GM19043 (cell line): ENCODE measurements around the gene TPPP.
A peak's percentile ranks its signal among the peaks of the same experiment; 100 is the strongest.
"Not testable (repeated sequence)": the region's sequence is repeated elsewhere in the genome, so short reads cannot be mapped to it uniquely, and the experiment has no call there.

Experiments
- ATAC-seq: cut with Tn5 transposase; IDR thresholded peaks from one replicate; pipeline ENCODE4 v1.9.1; 2021; ENCODE audit warnings: low read depth; ENCODE audit not compliant: unreplicated experiment

TPPP gene

DNA sequence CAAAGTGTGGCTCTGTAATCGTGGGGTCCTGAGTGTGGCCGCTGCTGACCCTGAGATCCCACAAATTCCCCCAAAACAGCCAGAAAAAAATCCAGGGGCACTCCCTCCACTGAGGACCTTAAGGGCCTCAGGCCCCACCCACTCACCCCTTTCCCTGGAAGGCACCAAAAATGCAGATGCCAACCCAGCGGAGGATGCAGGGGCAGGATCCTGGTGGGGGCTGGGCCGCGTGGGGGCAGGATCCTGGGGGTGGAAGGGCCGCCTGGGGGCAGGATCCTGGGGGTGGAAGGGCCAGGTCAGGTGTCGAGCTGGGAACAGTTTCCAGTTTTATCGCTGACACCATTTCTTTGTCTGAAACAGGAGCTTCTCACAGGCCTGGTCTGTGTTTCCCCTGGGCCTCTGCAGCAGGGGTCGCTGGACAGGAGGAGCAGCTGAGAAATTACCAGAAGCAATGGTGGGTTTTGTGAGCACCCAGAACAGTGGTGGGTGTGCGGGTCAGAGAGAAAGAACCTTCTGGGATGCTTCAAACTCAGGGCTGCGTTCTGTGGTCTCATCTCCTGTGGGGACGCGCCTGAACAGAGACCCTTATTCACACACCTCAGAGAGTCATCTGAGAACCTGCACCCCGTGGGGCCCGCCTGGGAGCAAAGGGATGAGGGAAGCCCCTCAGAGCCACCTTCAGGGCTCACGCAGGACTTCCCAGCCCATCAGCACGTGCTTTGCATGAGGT, 13.8 kb downstream of the TPPP start:
- ATAC-seq: not testable (repeated sequence)

DNA sequence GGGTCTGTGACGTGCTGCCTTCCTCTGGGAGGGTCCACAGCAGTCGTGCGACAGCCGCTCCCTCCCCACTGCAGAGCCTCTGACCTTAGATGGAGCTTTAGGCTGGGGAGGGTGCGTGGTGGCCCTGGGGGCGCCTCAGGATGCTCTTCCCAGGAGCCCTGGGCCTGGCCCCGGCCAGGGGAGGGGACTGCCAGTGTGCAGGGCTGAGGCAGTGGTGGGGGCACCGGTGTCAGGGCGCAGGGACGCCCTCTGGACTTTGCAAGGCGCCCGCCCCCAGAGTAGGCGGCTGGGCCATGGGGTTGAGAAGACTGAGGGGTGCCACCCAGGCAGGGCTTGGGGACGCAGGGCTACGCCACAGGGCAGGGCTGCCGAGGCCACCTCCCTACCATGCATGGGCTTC, 14.6 kb downstream of the TPPP start:
- not testable (repeated sequence) for ATAC-seq

DNA sequence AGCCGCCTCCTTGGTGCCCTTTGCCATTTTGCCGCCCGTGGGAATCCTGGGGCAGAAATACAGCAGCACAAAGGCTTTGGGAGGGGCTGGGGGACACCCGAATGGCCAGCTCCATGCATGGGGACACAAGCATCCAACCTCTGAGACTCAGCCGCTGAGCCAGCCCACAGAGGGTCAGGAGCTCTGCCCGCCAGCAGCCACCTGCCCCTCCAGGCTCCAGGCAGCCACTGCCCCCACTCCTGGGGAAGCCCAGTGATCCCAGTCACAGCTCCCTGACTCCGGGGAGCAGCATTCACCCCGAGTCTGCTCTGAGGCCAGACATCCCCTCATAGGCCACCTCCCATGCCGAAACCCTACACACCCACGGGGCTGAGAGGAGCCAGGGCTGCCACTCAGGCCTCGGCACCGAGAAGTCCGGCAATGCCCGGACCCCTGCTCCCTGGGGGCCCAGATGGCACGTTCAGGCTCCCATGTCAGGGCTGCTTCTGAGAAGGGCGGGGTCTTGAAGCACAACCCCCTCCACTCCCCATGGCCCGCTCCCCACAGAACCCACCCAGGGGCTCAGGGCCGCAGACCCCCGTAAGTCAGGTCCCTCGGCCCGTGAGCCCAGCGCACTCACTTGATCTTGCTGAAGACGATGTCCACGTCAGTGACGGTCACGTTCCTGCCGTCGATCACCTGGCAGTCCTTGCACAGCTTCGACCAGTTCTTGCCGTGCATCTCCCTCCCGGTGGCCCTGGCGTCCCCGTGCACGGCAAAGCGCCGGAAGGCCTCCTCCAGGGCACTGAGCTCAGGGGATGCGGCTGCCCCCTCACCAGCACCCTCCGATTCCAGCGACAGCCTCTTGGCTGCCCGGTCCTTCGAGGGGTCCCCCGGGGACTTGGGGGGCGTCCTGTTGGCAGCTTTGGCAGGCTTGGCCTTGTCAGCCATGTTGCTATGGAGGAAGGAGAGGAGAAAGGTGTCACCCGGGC, 15.7 kb downstream of the TPPP start:
- ATAC-seq: no peak

DNA sequence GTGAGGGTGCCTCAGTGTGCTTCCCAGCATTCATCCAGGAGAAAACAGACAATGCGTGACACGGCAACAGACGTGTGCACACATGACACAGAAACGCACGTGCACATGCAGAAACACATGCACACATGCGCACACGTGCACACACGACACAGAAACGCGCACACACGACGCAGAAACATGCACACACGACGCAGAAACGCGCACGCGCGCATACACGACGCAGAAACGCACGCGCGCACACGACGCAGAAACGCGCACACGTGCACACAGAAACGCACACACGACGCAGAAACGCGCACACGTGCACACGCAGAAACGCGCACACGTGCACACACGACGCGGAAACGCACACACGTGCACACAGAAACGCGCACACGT, 16.5 kb downstream of the TPPP start:
- ATAC-seq: no peak

DNA sequence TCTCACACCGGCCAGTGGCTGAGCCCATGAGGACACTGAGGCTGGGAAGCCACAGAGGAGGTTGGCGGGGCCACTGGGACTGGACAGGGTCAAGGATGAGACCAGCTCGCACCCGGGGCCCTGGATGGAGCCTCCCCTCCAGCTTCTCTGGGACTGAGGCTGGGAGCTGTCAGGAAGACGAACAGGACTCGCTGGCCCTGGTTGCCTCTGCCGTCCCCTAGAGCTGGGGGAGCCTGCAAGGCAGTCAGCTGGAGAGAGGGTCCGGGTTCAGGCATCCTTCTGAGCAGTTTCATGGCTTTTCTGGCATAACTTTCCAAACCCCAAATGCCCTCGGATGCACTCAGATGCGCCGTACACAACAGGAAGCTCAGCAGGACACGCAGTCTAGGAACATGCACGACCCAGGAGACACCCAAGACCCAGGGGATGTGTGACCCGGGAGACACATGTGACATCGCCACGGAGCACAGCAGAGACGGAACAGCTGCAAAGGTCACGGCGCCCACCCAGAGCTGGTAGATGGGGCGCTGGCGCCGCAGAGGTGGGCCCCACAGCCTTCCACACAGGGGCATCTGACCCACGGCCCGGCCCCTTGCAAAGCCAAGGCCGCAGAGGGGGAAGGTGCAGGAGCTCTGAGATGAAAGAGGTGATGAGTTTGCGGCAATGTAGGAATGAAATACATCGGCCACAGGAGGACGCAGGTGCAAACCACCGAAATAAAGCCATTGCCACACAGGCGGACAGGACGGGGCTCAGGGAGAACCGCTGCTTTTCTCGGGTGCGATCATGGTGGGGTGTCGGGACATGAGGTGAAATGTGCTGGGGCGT, 17.1 kb downstream of the TPPP start:
- no peak for ATAC-seq

DNA sequence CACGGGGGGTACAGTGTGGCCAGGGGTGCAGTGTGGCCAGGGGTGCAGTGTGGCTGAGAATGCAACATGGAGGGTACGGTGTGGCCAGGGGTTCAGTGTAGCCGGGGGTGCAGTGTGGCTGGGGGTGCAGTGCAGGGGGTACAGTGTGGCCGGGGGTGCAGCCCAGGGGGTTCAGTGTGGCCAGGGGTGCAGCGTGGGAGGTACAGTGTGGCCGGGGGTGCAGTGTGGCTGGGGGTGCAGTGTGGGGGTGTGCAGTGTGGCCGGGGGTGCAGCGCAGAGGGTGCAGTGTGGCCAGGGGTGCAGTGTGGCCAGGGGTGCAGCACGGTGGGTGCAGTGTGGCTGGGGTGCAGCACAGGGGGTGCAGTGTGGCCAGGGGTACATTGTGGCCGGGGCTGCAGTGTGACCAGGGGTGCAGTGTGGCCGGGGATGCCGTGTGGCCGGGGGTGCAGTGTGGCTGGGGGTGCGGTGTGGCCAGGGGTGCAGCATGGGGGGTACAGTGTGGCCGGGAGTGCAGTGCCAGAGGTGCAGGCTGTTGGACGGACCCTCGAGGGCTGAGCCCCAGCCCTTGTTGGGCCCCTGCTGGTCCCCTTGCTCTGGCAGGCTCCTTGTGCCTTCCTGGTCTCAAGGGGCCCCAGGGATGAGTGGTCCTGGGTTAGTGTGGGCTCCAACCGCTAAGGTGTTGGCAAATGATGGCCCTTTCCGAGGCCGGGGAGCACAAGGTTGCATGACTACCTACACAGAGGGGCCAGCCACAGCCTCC, 17.9 kb downstream of the TPPP start:
- ATAC-seq: no peak

DNA sequence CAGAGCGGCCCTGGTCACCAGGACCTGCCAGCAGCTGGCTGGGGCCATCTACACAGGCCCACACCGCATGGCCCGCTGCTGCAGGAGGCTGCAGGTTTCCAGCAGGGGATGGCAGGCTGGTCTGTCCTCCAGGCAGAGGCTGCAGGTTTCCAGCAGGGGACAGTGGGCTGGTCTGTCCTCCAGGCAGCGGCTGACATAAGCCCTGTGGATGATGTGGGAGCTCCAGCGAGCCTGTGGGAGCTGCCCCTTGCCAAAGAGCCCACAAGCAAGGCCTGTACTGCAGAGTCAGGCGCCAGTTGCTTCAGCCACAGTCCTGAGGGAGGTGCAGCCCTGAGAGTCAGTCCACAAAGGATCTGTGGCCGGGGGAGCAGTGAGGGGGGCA, 18.5 kb downstream of the TPPP start:
- ATAC-seq: no peak

DNA sequence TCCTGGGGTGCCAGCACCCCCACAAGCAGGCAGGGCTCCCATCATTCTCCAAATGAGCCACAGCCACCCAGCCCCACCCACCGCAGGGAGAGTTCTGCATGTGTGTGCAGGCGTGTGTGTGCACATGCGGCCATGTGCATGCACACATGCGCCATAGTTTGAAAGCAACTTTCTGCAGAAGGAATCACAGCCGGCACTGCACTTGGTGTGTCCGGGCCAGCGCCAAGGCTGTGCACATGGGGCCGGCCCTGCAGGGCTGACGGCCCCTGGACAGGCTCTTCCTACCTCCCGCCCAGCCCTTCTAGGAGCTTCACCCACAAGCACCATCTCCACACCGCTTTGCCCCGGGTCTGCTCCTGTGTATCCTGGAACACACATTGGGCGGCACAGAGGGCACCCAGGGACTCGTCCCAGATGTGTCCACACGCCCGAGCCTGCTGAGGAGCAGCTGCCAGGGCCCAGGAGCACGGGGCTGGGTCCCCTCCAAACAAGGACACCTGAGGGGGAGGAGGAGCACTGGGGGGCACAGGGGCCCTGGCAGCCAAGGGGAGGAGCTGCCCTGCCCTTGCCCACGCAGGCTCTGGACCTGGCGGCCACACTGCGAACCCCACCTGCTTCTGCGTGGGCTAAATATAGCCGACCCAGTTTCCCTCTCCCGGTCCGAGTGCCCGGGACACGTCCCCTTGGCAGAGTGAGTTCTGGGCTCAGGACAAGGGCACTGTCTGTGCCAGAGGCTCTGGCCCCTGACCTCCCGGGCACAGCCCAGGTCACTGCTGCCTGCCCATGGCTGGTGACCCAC, 19.1 kb downstream of the TPPP start:
- ATAC-seq: no peak

DNA sequence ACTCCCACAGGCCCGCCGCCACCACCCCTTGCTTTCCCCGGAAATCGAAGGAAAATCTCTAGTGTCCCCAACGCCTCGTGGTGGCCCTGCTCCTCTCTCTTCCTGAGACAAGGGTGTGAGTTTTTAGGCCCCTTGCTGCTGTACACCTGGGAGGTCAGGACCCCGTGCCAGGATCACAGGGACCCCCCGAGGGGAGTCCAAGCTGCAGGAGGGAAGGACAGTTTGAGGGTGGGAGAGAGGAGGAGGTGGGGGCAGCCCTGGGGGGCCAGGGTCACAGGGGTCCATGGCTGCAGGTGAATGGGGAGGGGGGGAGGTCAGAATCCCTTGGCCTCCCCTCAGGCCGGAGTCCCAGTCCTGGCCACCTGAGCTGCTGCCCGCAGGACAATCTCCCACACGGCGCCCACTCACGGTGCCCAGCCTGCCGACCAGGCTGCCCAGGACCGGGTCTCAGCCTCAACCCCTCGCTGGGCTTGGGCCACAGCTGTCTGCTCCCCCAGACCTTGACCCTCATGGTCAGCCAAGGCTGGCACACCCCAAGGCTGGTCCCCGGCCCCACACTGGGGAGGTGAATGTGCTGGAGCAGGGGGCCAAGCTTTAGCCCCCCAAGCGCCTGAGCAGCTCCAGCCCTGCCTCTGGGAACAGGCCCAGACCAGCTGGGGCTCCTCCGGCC, 19.9 kb downstream of the TPPP start:
- ATAC-seq: no peak

DNA sequence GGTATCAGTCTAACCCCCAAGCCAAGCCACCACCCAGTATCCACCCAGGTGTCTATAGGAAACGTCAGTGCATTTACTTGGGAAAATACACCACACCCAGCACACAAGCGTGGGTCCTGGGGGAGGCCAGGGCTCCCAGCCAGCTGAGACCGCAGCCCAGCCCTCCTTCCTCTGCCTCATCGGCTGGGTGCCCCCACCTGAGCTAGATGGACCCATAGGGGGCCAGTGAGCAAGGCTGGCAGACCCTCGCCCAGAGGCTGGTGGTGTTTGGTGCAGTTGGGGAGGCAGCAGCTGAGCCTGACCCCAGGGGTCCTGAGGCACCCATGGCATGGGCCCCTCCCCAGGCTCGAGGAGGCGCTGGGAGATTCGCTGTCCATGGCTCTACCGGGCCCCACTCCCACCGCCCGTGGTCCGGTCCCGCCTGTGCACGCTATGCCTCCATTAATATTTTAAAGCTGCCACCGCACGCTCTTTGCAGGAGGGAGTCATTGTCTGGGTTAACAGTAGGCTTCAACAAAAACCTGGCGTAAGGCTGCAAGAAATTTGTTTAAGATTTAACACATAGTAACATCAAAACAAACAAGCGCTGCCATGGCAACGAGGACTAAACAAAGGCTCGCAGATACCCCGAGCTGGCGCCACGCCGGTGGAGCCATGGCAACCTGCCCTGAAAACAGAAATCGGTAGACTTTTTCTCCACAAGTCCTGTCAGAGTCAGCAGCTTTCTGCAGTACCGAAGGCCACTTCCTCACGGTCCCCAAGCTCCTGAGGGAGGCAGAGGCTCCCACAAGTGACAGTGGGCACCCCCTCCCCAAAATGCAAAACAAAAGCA, 20.6 kb downstream of the TPPP start:
- no peak for ATAC-seq

DNA sequence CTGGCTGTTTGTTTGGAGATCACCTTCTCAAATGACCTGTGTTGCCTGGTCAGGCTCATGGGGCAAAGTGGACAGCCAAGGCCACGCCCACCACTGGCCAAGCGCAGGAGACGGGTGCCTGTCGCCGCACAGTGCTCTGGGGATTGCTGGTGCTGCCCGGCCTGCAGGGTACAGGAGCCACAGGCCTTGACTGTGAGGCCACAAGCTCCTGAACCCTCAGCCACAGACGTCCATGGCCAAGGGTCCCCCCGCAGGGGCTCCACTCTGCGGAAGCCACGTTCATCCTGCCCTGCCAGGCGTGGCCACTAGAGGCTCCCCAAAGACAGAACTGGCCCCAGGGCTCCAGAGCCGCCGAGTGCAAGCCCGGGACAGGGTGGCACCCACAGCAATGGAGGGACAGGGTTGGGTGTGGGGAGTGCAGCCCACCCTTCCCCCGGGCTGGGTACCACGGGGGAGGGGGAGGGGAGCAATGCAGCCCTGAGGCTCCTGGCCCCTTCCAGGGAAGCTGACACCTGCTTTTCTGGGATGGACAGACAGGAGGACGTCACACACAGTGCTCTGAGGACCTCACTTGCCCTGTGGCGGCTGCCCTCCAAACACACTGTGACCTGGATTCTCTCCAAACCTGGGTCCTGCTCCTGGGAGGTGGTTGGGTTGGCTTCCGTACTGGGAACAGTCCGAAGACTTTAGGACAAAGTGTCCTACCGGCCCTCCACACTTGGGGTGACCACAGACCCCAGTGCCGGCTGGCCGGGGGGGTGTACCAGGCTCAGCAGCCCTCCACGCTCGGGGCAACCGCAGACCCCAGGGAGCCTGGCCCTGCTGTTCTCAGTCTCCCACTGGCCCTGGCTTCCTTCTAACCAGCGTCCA, 21.5 kb downstream of the TPPP start:
- ATAC-seq: peak; percentile 74

DNA sequence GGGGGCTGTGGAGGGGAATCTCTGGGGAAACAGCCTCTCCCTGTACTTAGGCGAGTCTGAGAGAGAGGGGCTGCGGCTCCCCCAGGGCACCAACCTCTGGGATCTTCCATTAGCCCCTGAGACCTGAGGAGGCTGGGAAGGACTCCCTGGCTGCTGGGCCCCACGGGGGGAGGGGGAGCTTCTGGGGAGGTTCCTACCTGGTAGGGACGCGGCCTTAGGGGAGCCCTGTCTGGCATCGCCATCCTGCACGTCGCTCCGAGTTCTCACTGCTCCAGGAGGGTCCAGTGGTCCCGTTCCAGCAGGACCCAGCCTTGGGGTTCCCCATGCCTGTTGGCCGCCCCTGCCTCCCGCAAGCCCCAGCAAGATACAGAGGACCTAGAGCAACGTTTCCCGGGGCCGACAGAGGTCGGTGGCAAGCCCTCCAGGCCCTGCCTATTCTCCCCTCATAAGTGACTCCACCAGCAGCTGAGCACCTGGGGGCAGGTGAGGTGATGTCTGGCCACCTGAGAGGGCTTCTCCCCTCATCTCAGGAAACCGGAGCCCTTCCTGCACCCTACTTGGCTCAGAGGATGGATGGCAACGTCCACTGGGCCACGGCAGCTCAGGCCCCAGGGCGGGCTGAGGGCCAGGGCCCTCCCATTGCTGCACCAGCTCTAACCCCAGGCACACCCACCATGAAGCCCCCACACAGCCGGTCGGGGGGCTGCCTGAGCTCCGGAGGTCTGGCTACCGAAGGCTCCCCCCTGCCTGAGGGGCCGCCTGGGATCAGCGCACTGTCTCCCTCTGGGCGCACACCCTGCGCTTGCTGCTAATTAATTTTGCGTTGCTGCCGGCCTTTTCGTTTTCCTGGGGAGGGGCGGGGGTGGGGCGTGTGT, 22.5 kb downstream of the TPPP start:
- ATAC-seq: no peak

DNA sequence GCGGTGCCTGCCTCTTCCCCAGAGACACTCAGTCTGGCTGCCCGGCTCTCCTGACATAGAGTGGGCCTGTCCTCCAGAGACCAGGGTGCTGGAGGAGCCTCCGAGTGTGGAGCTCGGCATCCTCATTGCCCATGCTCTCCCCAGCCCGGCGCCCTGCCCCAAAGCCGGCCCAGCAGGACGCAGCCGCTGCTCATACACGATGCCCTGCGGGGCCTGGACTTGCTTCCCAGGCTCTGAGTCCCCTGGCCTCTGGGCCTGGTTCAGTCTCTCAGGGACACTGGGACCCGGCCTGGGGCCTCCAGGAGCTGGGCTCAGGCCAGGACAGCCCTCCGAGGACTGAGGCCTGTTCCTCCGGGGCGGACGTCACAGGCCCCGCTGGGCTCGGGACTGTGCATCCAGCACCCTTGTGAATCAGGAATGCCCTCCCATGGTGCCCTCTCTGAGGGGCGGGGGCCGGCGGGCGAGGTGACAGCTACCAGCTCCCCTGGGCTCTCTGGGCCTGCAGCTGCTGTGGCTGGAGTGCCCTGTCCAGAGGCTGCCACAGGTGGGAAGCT, 23.2 kb downstream of the TPPP start:
- ATAC-seq: no peak

DNA sequence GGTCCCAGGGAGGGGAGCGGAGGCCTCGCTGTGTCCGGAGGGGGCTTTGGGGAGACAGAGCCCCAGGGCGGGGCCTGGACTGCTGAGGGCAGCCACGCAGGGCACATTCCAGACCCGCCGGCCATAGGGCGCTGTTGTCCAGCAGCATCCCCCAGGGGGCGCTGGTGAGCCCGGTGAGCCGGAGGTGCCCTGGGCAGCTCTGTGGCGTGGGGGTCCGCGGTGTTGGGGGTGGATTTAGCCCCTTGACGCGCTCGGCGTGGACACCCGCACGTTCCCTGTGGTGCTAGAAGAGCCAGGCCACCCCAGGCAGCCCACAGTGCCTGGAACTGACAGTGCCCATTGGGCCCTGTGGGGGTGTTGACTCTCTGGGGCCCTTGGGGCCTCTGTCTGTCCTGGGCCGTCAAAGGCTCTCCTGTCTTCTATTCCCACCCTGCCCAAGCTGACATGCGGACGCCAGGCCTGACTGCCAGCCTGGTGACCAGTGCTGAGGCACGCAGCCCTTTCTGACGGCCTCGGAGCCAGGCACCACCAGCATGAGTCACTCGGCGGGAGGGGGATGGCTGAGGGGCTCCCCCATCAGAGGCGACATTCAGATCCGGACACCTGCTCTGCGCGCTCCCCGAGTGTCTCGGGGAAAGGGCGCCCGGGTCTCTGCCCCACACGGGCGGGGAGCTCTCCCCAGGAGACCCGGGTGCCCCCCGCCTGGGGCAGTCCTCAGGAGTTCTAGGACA, 23.9 kb downstream of the TPPP start:
- ATAC-seq: no peak

DNA sequence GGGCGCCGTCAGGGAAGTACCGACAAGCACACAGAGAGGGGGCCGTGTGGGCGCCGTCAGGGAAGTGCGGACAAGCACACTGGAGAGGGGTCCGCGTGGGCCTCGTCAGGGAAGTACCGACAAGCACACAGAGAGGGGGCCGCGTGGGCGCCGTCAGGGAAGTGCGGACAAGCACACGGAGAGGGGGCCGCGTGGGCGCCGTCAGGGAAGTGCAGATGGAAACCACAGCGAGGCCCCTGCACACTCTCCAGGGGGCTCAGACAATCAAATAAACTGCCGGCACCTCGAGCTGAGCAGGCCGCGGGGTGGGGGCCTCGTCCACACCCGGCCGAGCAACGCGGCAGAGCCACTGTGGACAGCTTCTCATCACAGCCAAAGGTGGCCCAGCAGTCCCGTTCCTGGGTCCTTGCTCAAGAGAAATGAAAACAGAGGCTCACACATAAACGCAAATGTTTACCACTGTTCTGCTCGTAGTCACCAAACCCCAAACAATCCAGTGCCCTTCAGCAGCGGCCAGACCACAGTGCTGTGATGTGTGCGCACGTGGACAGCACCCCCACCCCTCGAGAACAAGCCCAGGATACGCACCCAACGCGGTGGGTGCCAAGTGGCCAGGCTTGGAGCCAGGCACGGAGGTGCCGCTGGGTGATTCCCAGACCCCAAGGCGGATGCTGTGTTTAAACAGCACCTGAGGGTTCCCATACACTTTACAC, 24.7 kb downstream of the TPPP start:
- ATAC-seq: no peak
